SKM-1 (cell line): ENCODE results near the gene TMPRSS15.
"Not testable (repeated sequence)": the region's sequence is repeated elsewhere in the genome, so short reads cannot be mapped to it uniquely, and the experiment has no call there.

Experiments
- DNase-seq: peaks from one replicate; lab custom pipeline; 2025; ENCODE audit not compliant: unreplicated experiment; lab: John Stamatoyannopoulos, UW

TMPRSS15 gene

GRCh38 chr21:18403735-18404450 is at the start of gene TMPRSS15:
TMPRSS15 (minus strand) TSS chr21:18403785; CDS start chr21:18403622, 163 bp downstream.
- no peak for DNase-seq

GRCh38 chr21:18451670-18452069 is 48.1 kb upstream of the TMPRSS15 start:
- DNase-seq, result no peak

GRCh38 chr21:18449605-18450550 is 46.3 kb upstream of the TMPRSS15 start:
- no peak for DNase-seq

GRCh38 chr21:18443701-18444100 is 40.1 kb upstream of the TMPRSS15 start:
- no peak for DNase-seq

GRCh38 chr21:18443085-18443484 is 39.5 kb upstream of the TMPRSS15 start:
- no peak for DNase-seq

GRCh38 chr21:18430341-18430740 is 26.8 kb upstream of the TMPRSS15 start:
- no peak for DNase-seq

GRCh38 chr21:18424276-18424675 is 20.7 kb upstream of the TMPRSS15 start:
- DNase-seq, result no peak

GRCh38 chr21:18417141-18417790 is 13.7 kb upstream of the TMPRSS15 start:
- DNase-seq, result no peak

- no peak for DNase-seq
These were observed 8.0 kb upstream of the TMPRSS15 start for GRCh38 chr21:18411565-18411964.

GRCh38 chr21:18409579-18409978 is 6.0 kb upstream of the TMPRSS15 start:
- no peak for DNase-seq

- DNase-seq, result no peak
These were observed 4.7 kb downstream of the TMPRSS15 start for GRCh38 chr21:18398843-18399242.

GRCh38 chr21:18387994-18388393 is 15.6 kb downstream of the TMPRSS15 start:
- no peak for DNase-seq

- DNase-seq, result peak; percentile 53
These were observed 18.8 kb downstream of the TMPRSS15 start for GRCh38 chr21:18384771-18385170.

- DNase-seq, result not testable (repeated sequence)
These were observed 20.5 kb downstream of the TMPRSS15 start for GRCh38 chr21:18382934-18383619.

GRCh38 chr21:18382141-18382540 is 21.4 kb downstream of the TMPRSS15 start:
- DNase-seq, result no peak

- no peak for DNase-seq
These were observed 30.0 kb downstream of the TMPRSS15 start for GRCh38 chr21:18373606-18374005.

GRCh38 chr21:18370301-18370700 is 33.3 kb downstream of the TMPRSS15 start:
- DNase-seq, result no peak

GRCh38 chr21:18369115-18369514 is 34.5 kb downstream of the TMPRSS15 start:
- DNase-seq, result no peak

GRCh38 chr21:18368205-18368604 is 35.4 kb downstream of the TMPRSS15 start:
- DNase-seq, result no peak

GRCh38 chr21:18356801-18357200 is 46.8 kb downstream of the TMPRSS15 start:
- no peak for DNase-seq

GRCh38 chr21:18354947-18355346 is 48.6 kb downstream of the TMPRSS15 start:
- no peak for DNase-seq
